ENCODE data around the gene TMEM117. TPM values are rescaled to one million over a fixed set of nuclear protein-coding genes. Genes with fewer than 3 reads are reported as not detected.
"Not testable (repeated sequence)": the region's sequence is repeated elsewhere in the genome, so short reads cannot be mapped to it uniquely, and the experiment has no call there.

TMEM117 gene
- total RNA-seq, 2 experiments from 2014 or later, result 0.95 to 7.1 TPM

DNA sequence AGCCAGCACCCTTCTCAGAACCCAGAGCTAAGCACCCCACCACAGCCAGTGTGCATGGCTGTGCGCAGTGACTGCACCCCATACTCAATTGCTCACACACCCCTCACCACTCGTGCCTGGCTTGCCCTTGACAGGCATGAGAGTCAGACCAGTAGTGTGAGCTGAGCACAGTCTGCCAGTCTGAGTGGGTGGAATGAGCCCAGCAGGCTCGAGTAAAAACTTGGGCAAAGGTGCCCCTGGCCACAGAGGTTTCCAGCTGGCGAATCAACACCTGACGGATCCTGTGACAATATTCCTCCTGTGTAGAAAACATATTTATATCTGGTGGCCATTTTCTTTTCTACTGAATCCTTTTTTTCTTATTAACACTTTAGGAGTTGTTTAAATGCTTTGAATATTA, 202.5 kb downstream of the TMEM117 start:
- no TSS peak for BruUV-seq (replicated peaks)
- no peak overlapping the region for H3K4me2 ChIP-seq (ENCODE audit: low read length)
- H3K36me3 ChIP-seq (ENCODE audit: insufficient read depth, low read length), result no peaks in the 10 kb centered on the region
- no peaks in the 10 kb centered on the region for H3K9me3 ChIP-seq (ENCODE audit: low read length)
- TF ChIP-seq CTCF (conservative IDR thresholded peaks at IDR 0.05; ENCODE audit: low read length) (no peak), EZH2phosphoT487 (IDR thresholded peaks at IDR 0.05; ENCODE audit: borderline replicate concordance, low read depth, low read length) (no peak)
- H2AFZ ChIP-seq (ENCODE audit: low read length), result no peak overlapping the region
- H3K9me2 ChIP-seq (ENCODE audit: insufficient read depth, low read length), result no peaks in the 10 kb centered on the region
- no peaks in the 10 kb centered on the region for H4K20me1 ChIP-seq (ENCODE audit: insufficient read depth, low read length)
- CTCF ChIA-PET (ENCODE audit: unreplicated experiment), result no interaction called here
- intact Hi-C loops (cut with micrococcal nuclease; ENCODE audit: unreplicated experiment), result no loop called here
- H3K4me1 ChIP-seq (ENCODE audit: insufficient read depth, low read length, poor library complexity, severe bottlenecking), result no peaks in the 10 kb centered on the region
- no peak overlapping the region for H3K4me3 ChIP-seq (ENCODE audit: low read depth, low read length, poor library complexity, severe bottlenecking)
- H3K27ac ChIP-seq (ENCODE audit: low read depth, low read length, poor library complexity, severe bottlenecking), result no peak overlapping the region
- DNase-seq (ENCODE audit: low spot score), result no peak
- POLR2A ChIA-PET, result no interaction called here
- no peaks in the 10 kb centered on the region for H3K79me2 ChIP-seq (ENCODE audit: insufficient read depth, low read depth, low read length)

- H3K4me3 ChIP-seq (ENCODE audit: low read depth, low read length, poor library complexity, severe bottlenecking); H3K79me2 ChIP-seq (ENCODE audit: insufficient read depth, low read depth, low read length); H3K4me2 ChIP-seq (ENCODE audit: low read length); H3K27ac ChIP-seq (ENCODE audit: low read depth, low read length, poor library complexity, severe bottlenecking); H4K20me1 ChIP-seq (ENCODE audit: insufficient read depth, low read length); BruUV-seq (replicated peaks); H3K36me3 ChIP-seq (ENCODE audit: insufficient read depth, low read length); CTCF ChIA-PET (ENCODE audit: unreplicated experiment); intact Hi-C loops (cut with micrococcal nuclease; ENCODE audit: unreplicated experiment); H2AFZ ChIP-seq (ENCODE audit: low read length); H3K9me2 ChIP-seq (ENCODE audit: insufficient read depth, low read length); H3K4me1 ChIP-seq (ENCODE audit: insufficient read depth, low read length, poor library complexity, severe bottlenecking); H3K9me3 ChIP-seq (ENCODE audit: low read length); DNase-seq (ENCODE audit: low spot score); POLR2A ChIA-PET: not testable (repeated sequence)
These were observed 208.6 kb downstream of the TMEM117 start for GRCh38 chr12:44044491-44044890.

- H3K4me3 ChIP-seq (ENCODE audit: low read depth, low read length, poor library complexity, severe bottlenecking), result no peak overlapping the region
- no peaks in the 10 kb centered on the region for H3K4me1 ChIP-seq (ENCODE audit: insufficient read depth, low read length, poor library complexity, severe bottlenecking)
- intact Hi-C loops (cut with micrococcal nuclease; ENCODE audit: unreplicated experiment), result no loop called here
- CTCF ChIA-PET (ENCODE audit: unreplicated experiment), result no interaction called here
- H3K4me2 ChIP-seq (ENCODE audit: low read length), result no peak overlapping the region
- H3K9me3 ChIP-seq (ENCODE audit: low read length), result no peaks in the 10 kb centered on the region
- H3K79me2 ChIP-seq (ENCODE audit: insufficient read depth, low read depth, low read length), result no peaks in the 10 kb centered on the region
- no peaks in the 10 kb centered on the region for H3K9me2 ChIP-seq (ENCODE audit: insufficient read depth, low read length)
- TF ChIP-seq EZH2phosphoT487 (IDR thresholded peaks at IDR 0.05; ENCODE audit: borderline replicate concordance, low read depth, low read length), result no peak
- TF ChIP-seq CTCF (conservative IDR thresholded peaks at IDR 0.05; ENCODE audit: low read length), result no peak
- H2AFZ ChIP-seq (ENCODE audit: low read length), result no peak overlapping the region
- POLR2A ChIA-PET, result interaction anchor here (0.7 to 0.9 kb wide), 2 partner anchors 11 to 564 kb away, joined by 3 to 4 read pairs; no protein-coding TSS in a partner anchor
- no peaks in the 10 kb centered on the region for H3K36me3 ChIP-seq (ENCODE audit: insufficient read depth, low read length)
- DNase-seq (ENCODE audit: low spot score), result no peak
- BruUV-seq (replicated peaks), result no TSS peak
- H3K27ac ChIP-seq (ENCODE audit: low read depth, low read length, poor library complexity, severe bottlenecking), result no peak overlapping the region
- H4K20me1 ChIP-seq (ENCODE audit: insufficient read depth, low read length), result no peaks in the 10 kb centered on the region
These were observed 211.0 kb downstream of the TMEM117 start for GRCh38 chr12:44046732-44047417.

All from OCI-LY7 (cell line).